Activated T-cell treated with anti-CD3 and anti-CD28 coated beads for 4 hours (primary cell): Measurements from ENCODE around the gene ZNF516.
"Not testable (repeated sequence)": the region's sequence is repeated elsewhere in the genome, so short reads cannot be mapped to it uniquely, and the experiment has no call there.

Source experiments
- DNase-seq: peaks from one replicate; pipeline ENCODE4 v3.0.0-alpha.2; 2020

ZNF516 gene

DNA sequence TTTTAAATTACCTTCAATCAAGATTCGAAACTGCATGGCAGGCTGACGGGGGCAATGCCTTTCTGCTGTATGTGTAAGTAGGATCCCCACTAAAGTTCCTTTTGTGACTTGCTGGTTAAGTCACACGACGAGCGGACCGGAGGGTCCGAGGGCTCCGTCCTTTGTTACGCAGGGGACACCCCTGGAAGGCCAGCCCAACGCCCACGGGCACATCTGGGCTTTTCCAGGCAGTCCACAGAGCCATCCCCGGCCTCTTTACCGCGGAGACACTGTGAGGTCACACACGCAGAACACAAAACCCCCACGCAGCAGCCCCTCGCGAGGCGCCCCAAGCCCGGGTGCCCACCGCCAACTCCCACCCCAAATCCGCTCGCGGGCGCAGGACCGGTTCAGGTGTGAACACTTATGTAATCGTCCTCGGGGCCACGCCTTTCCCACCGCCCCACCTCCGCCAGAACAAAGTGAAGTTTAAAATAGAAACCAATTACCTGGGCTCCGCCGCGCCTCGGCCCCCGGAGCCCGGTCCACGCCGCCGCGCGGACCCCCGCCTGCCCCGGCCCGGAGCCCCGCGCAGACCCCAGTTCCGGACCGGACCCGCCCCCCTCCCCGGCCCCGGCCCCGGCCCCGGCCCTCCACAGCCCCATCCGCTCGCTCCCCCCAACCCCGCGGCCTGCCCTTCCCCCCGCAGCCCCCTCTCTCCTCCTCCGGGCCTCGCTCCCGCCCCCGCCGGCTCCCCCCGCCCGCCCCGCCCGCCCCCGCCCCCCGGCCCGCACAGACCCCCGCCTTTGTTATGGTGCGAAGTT, 4.2 kb downstream of the ZNF516 start:
- DNase-seq, result peak; percentile 29

DNA sequence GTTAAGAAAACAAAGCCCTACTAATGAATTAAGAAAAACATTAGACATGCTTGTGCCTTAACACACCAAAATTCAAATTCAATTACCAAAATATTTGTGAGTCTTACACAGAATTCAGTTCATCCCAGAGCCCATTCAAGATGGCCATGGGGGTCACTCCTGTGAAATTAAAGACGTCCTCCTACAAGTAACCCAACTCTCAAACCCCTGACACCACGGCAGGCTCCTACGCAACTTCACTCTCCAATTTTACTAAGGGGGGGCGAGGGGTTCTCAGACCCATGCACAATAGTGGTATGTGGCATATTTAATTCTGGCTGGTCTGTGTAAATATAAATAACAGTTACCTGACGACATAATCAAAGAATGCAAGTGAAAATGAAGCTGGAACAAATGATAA, 5.0 kb downstream of the ZNF516 start:
- no peak for DNase-seq

DNA sequence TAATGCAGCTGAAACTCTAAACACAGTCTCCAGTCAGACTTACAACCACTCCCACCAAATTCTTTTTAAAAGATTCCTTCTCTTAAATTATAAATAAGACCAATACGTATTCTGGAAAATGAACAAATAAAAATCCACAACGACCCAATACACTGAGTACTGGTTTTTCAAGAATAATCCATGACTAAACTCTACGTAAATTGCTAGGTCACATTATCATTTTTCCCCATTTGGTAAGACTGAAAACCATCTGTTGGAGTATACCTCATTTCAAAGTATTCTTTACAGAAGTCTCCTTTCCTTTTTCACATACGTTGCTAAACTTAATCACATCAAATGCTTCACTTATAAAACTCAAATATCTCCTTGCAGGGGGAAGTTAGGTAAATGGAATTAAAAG, 6.0 kb downstream of the ZNF516 start:
- DNase-seq, result no peak

DNA sequence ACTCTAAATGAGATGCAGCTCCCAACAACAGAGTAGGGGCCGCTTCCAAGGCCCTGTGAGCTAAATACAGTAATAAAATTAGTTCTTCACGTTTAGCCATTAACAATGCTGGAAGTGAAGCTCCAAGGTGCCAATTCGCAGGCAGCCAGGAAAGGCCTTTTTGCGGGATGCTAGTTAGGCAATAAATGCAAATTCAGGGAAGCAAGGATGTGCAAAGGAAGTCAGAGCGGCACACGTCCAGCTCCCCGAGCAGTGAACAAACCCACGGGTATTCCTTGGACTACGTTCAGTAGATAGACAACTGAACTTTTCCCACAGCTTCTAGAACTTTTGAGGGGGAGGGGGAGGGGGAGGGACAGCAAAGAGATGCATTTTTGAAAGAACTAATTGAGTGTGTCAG, 6.9 kb downstream of the ZNF516 start:
- DNase-seq, result no peak

DNA sequence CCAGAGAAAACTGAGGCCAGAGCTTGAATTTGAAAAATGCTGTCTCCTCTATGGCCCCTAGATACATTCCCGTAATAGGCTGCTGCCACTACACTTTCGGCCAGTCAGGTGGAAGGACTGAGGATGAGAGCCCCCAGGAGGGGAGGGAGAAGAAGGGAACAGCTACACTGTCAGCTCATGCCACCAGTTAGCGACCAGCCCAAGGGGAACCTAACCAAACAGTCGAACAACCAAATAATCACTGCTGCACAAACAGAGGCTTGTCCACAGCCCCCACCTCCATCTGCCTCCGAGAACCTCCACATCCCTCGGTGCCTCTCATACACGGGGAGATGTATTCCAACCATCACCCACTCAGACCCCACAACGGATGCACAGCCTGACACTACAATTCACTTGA, 7.3 kb downstream of the ZNF516 start:
- no peak for DNase-seq

DNA sequence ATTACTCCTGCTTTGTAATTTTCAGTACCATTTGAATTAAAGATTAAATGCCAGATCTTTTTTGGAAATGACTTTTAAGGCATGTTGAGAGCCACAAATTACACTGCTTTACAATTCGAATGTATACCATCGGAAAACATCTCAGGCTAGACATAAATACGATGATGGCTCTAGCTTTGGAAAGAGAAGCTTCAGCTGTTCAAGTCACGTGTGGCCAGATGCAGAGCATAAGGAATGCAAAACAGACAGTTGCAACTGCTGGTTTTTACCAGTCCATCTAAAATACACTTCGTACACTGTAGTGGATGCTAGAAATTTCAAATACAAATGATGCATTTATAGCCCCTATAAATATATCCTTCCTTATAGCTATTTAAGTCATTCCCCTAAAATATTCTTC, 8.0 kb downstream of the ZNF516 start:
- no peak for DNase-seq

DNA sequence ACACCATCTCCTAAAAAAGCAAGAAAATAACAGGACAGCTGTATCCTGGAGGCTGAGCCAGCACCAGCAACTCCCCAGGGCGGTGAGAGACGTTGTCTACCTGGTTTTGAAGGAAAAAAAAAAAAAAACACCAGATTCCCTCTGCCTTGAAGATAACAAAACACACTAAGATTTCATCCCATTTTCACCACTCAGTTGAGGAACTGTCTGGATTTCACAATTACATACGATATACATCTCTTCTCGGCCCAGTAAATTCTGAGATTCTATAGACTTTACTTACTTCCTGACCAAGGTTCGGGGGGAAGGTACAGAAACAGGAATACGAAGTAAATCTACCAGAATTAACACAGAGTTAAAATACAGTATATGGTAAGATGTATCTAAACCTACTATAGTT, 8.5 kb downstream of the ZNF516 start:
- DNase-seq, result no peak

DNA sequence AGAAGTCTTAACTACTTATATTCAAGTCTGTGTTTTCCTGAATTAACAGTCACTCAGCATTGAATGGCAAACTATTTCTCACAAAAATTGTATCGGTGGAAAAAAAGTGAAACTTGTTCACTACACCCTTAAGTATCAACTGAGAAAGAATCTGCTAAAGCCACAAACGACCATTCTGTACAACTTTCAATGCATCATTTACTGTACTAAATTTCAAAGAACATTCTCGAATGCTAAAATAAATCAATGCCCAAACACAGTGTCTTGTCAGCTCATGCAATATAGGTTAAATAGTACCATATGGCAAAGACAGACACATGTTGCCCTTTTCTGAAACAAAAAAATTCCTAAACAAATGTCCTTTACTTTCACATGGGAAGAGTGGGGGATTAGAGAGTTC, 9.0 kb downstream of the ZNF516 start:
- DNase-seq, result no peak

DNA sequence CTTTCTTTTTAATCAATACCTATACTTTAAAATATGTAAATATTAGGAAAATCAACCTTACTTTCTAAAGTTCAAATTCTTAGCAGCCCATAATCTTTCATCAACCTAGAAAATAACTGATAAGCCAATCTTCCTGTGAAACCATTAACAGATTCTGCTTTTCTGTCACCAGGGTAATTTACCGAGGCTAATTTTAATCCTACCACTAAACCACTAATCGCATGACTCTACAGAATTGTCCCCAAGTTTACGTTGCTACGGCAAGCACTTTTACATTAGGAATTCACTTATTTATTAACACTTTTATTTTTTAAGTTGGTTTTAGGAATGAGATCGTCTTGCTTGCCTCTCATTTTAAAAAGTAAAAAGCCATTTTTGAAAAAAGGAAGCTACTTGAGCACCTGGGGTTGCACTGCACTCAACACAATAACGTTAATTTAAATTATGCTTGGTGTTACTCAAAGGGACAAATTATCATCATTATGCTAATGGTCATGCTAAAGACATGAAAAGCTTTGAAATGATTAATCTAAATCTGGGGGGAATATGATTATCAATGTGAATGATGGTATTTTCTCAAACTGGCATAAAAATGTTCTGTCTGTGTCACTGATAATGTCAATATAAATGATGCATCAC, 10.2 kb downstream of the ZNF516 start:
- DNase-seq, result no peak

DNA sequence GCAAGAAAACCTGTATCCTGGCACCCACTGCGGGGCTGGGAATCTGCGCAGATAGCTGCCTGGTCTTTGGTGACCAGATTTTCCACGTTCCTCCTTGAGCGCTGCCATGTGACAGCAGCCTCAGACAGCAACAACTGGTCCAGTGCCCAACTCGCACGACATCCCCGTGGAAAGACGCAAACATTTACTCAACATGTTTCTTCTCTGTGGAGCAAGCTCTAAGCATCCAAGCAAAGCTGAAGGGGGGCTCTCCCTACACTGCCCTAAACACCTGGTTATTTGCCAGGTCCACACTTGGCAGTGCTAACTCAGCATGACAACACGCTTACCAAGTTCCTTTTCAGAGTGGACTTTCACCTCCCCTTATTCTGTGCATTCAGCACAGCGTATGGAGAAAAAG, 11.3 kb downstream of the ZNF516 start:
- no peak for DNase-seq

DNA sequence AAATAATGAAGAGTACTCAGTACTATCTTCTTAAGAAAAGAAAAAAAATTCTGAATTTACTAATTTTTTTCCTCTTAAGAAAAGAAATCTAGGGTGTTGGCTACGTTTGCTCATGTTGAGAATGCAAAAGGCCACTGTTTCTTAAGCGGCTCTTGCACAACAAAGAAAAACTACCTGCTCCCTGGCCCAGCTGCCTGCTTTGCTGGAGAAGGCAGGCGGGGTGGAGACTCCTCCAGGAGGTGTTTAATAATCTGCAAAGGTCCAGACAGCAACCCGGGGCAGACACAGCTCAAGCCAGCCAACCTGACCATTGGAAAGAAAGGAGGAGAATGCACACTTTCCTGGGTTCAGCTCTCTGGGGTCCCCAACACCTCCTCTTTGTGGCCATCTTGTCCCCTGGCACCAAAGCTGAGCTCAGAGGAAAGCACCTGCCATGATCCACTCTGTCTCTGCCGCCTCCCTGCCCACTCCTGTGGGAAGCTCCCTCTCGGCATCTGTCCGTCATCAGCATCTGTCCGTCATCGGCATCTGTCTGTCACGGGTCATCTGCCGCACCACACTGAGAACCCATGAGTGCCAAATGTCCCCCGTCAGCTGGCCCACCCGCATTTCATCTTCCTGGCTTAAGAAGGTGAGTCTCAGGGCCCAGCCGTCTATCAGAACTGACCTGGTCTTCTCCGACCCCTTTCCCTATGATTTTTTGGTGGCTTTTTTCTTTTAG, 11.9 kb downstream of the ZNF516 start:
- no peak for DNase-seq

DNA sequence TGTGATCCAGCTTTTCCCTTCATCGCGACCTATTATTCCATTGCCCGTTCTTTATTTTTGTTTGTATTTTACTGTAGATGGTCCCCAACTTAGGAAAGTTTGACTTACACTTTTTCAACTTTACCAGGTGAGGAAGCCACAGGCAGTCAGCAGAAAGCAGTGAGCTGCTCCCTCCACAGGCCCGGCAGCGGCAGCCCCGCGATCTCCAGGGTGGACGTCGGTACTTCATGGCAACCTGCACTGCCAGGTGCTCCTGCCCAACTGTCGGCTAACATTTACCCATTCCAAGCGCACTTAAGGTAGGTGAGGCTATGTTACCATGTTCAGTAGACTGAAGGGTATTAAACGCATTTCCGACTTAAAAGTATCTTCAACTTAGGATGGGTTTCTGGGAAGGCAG, 12.8 kb downstream of the ZNF516 start:
- DNase-seq, result no peak

DNA sequence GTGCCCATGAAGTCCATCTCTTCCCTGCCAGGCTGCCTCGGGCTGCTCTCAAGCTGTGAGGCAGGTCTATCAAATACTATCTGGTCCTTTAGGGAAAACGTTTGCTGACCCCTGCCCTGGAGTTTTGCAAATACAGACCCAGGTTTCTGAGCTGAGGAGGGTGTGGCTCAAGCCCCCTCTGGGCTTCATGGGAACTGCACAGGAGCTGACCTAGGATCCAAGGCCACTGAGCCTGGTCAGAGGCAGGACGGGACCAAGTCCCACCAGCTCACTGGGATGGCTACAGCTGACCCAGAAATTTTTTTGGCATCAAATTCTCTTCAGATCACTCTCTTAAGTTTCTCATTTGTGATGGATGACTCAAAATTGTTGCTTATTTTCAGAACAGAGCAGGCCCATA, 14.1 kb downstream of the ZNF516 start:
- DNase-seq, result no peak

DNA sequence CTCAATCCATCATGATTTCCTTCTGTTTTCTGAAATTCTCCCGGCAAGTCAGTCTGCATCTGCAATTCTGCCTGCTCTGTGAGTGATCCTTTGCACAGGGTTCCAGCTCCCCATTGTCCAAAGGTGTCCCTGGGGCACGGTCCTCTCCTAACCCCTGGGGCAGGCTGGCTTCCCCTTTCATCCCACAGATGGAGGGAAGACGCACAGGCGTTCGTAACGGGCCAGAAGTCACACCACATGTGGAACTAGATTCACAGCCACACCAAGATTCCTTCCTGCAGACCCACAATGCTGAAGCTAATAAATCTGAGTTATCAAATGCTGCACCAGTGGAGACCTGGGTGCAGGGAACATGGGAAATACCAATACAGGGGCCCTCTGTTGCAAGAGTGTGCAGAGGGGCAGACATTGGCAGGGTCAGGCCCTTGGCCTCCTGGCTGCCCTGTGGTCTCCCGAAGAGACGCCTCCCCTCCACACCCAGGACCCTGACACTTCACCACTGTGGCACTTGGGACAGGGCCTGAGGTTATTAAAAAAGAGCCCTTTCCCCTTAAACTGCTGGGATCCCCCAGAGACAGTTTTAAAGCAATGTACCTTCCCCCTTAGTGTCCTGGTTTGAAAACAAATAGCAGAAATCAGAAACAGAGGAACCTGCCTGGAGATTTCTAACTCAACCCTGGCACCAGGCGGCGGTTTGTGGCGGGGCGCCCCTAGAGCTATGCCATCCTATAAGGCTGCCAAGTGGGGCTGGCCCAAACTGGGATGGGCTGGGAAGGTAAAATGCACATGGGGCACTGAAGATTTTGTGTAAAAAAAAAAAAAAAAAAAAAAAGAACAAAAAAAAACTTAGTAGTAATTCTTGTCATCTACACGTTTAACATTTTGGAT, 15.4 kb downstream of the ZNF516 start:
- no peak for DNase-seq

DNA sequence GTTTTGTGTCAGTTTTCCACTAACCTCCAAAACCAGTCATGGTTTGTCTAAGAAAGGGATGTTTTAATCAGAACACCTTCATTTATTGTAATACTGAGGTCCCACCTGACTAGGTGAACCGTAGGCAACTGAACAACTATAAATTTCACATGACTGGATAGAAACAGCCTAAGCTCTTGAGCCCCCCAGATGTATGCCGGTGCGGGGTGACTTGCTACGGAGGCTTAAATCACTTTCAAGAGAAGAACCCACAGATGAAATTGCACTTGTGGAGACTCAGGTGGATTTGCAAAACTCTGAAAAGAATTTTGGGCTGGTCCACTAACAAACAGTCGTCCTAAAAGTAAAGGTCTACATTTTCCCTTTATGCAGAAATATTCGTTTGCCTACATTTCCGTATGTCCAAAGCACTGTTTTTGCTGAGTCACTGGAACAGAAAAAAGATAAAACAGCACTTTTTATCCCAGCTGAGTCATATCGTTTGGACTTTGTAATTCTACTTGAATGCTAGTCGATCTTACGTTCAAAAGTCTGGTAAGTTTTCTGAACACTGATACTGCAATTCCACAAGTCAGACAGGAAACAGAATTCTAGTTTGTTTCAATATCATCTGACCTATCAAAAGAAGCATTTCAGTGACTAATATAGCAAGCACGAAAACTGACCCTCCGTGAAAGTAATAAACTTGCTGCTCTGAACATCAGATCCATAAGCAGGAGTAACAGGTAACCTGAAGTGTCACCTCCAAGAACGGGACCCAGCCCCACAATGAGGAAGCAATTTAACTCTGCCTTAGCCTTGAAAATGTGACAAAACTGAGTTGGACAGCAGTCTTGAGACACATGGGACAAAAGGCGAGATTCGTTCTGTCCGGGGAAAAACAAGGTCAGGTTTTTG, 18.1 kb downstream of the ZNF516 start:
- DNase-seq, result no peak

DNA sequence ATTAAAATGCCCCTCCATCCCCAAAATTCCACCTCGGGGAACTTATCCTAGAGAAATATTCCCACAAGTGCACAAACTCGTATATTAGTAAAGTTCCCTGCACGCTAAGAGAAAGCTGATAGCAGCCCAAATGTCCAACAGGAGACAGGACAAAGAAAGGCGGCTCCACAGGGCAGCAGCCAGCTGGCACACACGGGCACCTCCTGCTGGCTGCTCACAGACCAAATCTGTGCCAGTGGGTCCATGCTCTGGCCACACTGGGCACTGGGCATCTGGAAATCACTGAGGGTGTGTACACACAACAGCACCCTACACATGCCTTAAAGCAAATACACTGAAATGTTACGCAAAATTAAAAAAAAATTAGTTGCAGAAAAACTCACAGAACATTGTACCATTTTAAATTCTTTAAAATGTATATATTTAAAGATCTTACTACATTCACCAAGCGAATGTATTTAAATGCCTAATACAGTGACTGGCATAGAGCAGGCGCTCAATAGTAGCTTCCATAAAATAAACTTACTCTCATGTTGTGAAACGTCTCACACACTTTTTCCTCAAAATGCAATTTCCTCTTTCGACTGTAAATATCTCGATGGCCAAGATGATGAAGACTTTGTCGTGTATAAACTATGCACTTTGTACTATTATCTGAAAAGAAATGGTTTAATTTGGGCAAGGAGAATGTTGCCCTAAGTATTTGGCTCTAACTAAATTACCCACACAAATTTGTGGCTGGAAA, 19.4 kb downstream of the ZNF516 start:
- DNase-seq, result no peak

DNA sequence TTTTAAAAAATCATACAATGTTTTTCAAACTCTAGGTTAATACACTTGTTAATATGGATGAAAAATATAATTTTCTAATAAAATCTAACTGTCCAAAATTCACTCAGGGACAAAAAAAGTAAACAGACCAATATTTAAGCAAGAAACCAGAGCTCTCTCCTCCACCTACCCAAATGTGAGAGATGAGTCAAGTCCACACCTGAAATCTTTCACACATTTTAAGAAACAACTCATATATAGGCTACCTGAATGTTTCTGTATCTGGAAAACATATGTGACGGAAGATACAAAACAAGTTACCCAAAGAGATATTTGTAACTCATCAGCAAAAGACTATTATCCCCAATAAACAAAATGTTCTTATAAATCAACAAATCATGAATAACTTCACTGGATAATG, 20.2 kb downstream of the ZNF516 start:
- DNase-seq, result no peak

DNA sequence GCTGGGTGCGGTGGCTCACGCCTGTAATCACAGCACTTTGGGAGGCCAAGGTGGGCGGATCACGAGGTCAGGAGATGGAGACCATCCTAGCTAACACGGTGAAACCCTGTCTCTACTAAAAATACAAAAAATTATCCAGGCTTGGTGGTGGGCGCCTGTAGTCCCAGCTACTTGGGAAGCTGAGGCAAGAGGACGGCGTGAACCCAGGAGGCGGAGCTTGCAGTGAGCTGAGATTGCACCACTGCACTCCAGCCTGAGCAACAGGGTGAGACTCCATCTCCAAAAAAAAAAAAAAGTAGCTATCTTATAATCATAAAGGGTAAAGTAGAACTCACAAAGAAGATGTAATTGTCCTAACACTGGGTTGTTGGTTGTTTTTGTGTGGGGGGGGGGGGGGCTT, 21.5 kb downstream of the ZNF516 start:
- not testable (repeated sequence) for DNase-seq

DNA sequence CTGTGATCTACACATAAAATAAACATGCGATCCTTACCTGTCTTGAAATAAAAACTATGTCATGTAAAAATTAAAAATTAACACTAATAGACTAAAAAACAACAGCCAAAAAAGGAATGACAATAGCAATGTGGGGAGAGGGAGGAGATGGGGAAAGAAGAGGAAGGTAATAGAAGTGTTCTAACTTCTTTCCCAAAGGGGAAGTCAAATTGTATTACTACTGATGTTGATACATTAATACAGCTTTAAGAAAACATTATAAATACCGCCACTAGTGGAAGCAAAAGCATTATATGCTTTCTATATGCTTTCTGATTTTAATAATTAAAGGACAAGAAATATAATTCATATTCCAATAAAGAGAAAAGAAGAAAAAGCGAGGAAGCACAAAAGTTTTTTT, 22.2 kb downstream of the ZNF516 start:
- no peak for DNase-seq

DNA sequence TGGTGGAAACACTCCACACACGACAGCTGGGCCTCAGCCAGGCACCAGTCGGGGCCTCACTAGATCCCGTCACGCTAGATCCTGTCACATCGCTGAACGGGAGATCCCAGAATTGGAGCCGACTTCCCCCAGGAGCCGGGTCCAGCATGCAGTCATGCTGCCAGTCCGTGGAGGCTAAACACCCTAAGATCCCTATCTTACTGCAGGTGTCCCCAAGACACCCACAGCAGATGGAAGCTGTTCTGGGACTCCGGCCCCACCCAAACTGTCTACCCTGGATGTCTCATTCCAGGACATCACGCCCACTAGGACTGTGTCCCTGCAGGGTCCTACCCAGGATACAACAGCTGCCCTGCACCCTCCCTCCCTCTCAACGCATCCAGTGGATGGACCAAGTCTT, 23.4 kb downstream of the ZNF516 start:
- no peak for DNase-seq
